GM12892 (cell line): Measurements from ENCODE around the gene KRTAP22-1.

ENCODE experiments used
- POLR2A ChIP-seq: IDR thresholded peaks from 2 replicates; pipeline ENCODE4 v1.6.1; 2011; ENCODE audit warnings: low read depth, low read length, control low read depth
- POLR2AphosphoS5 ChIP-seq: IDR thresholded peaks from 2 replicates; pipeline ENCODE4 v1.6.1; 2011; ENCODE audit warnings: low read depth, low read length, control low read depth

- TF ChIP-seq POLR2A, result no peak
- no peak for TF ChIP-seq POLR2AphosphoS5
Measured at GRCh38 chr21:30629200-30629599, 28.3 kb downstream of the KRTAP22-1 start.
